ENCODE results near the gene CDPF1. TPM values are rescaled to one million over a fixed set of nuclear protein-coding genes. Genes with fewer than 3 reads are reported as not detected.

Gene CDPF1
- total and polyA plus RNA-seq, 4 donors = 8.9 to 17.2 (median 12.4) TPM

- 1% methylated on average over 76 of the region's 76 CpGs for WGBS, 2 donors
Observed at GRCh38 chr22:46296257-46297150, 46.4 kb upstream of the CDPF1 start, which contains the start of gene GTSE1. TSS of gene GTSE1 (plus strand) at chr22:46296870. CDS start at chr22:46297401, 531 bp downstream.

DNA sequence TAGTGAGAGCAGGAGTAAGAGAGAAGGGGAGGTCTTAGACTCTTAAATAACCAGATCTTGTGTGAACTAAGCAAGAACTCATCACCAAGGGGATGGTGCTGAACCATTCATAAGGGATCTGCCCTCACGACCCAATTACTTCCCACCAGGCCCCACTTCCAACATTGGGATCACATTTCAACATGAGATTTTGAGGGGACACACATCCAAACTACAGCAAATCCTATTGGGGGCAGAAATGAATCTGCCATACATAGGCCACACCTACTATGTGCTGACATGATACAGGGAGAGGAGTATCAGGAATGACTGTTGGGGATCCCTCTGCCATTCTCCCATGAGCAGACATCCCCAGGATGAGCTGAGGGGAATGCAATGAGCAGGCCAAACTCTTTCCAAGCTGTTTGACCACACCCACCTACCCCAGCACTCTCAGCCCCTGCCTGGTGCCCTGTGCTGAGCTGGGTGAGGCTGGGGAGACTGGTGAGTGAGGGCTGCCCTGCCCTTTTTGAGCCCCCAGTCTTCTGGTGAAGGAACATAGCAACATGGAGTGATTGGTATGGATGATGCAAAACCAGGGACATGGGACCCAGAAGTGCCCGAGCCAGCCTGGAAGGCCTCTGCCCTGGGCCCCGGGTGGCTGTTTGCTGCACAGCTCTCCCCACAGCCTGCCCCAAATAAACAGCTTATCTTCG is 45.3 kb upstream of the CDPF1 start:
- Histone ChIP-seq H3K27me3 (ENCODE audit: control insufficient read depth in 3 of 3, insufficient read depth in 3 of 3, low read length in 2 of 3) (no peaks in the 10 kb centered on the region), H3K36me3 (ENCODE audit: control insufficient read depth in 4 of 4, insufficient read depth in 4 of 4, low read length in 4 of 4) (peaks cover 7 to 19% (median 14%) of the 10 kb centered on the region in 4 donors), H3K4me3 (no peak overlapping the region), H3K27ac (ENCODE audit: low read depth in 1 of 2, low read length in 1 of 2) (no peak overlapping the region), H3K4me1 (ENCODE audit: control insufficient read depth in 5 of 5, insufficient read depth in 5 of 5, low read length in 5 of 5) (peaks cover 0 to 23% (median 6%) of the 10 kb centered on the region in 5 donors), H3K9me3 (ENCODE audit: control insufficient read depth in 4 of 4, insufficient read depth in 3 of 4, low read length in 3 of 4) (peaks cover 0 to 4% (median 0%) of the 10 kb centered on the region in 4 donors), H3K9ac (ENCODE audit: insufficient read depth in 1 of 2, low read length in 2 of 2) (peak overlapping the region in 1 of 2 donors; percentile 25)
- WGBS, 2 donors = 80 to 84% methylated on average over 4 of the region's 4 CpGs
- DNase-seq (no peak), ATAC-seq (ENCODE audit: insufficient read depth, low FRiP score) (no peak)
- no peak for TF ChIP-seq CTCF (IDR thresholded peaks at IDR 0.05; ENCODE audit: control extremely low read depth, extremely low read depth)

More at GRCh38 chr22:46296257-46297150, 46.4 kb upstream of the CDPF1 start, which contains the start of gene GTSE1:
- no peak for TF ChIP-seq CTCF (IDR thresholded peaks at IDR 0.05; ENCODE audit: control extremely low read depth, extremely low read depth)
- Histone ChIP-seq H3K4me1 (ENCODE audit: control insufficient read depth in 5 of 5, insufficient read depth in 5 of 5, low read length in 5 of 5) (peaks cover 0 to 23% (median 6%) of the 10 kb centered on the region in 5 donors), H3K36me3 (ENCODE audit: control insufficient read depth in 4 of 4, insufficient read depth in 4 of 4, low read length in 4 of 4) (peaks cover 7 to 15% (median 14%) of the 10 kb centered on the region in 4 donors), H3K4me3 (peak within 1 kb of the TSS; percentile 40), H3K9ac (ENCODE audit: insufficient read depth in 1 of 2, low read length in 2 of 2) (peak within 1 kb of the TSS; percentile 17 to 46), H3K27me3 (ENCODE audit: control insufficient read depth in 3 of 3, insufficient read depth in 3 of 3, low read length in 2 of 3) (no peaks in the 10 kb centered on the region), H3K27ac (ENCODE audit: low read depth in 1 of 2, low read length in 1 of 2) (peak within 1 kb of the TSS; percentile 94 to 95), H3K9me3 (ENCODE audit: control insufficient read depth in 4 of 4, insufficient read depth in 3 of 4, low read length in 3 of 4) (peaks cover 0 to 4% (median 0%) of the 10 kb centered on the region in 4 donors)
- ATAC-seq (ENCODE audit: insufficient read depth, low FRiP score) (peak; percentile 99), DNase-seq (peak; percentile 98 to 99 (median 98))

- 80 to 89% methylated on average over 2 of the region's 2 CpGs for WGBS, 2 donors
- H3K27me3 ChIP-seq (ENCODE audit: control insufficient read depth in 3 of 3, insufficient read depth in 3 of 3, low read length in 2 of 3) = no peaks in the 10 kb centered on the region
Observed at GRCh38 chr22:46294784-46295183, 44.7 kb upstream of the CDPF1 start.

More at GRCh38 chr22:46294784-46295183, 44.7 kb upstream of the CDPF1 start:
- no peak for DNase-seq
- ATAC-seq (ENCODE audit: insufficient read depth, low FRiP score) = no peak
- no peak for TF ChIP-seq CTCF (IDR thresholded peaks at IDR 0.05; ENCODE audit: control extremely low read depth, extremely low read depth)
- no peak overlapping the region for H3K27ac ChIP-seq (ENCODE audit: low read depth in 1 of 2, low read length in 1 of 2)
- H3K9me3 ChIP-seq (ENCODE audit: control insufficient read depth in 4 of 4, insufficient read depth in 3 of 4, low read length in 3 of 4) = peaks cover 0 to 4% (median 0%) of the 10 kb centered on the region in 4 donors
- H3K4me3 ChIP-seq = no peak overlapping the region
- H3K9ac ChIP-seq (ENCODE audit: insufficient read depth in 1 of 2, low read length in 2 of 2) = no peak overlapping the region
- H3K36me3 ChIP-seq (ENCODE audit: control insufficient read depth in 4 of 4, insufficient read depth in 4 of 4, low read length in 4 of 4) = peaks cover 7 to 25% (median 13%) of the 10 kb centered on the region in 4 donors
- H3K4me1 ChIP-seq (ENCODE audit: control insufficient read depth in 5 of 5, insufficient read depth in 5 of 5, low read length in 5 of 5) = peaks cover 0 to 23% (median 6%) of the 10 kb centered on the region in 5 donors
